Kidney (tissue), 14 donors: ENCODE results near the gene TTLL11. TPM values are rescaled to one million over a fixed set of nuclear protein-coding genes. Genes with fewer than 3 reads are reported as not detected.

Source experiments
- DNase-seq, 5 donors: peaks; one replicate each; pipeline ENCODE4 v3.0.0-alpha.2; 2013 to 2020
- FAIRE-seq: peaks from 2 replicates; lab custom pipeline; 2012; peaks lifted over from hg19 to GRCh38; lab: Jason Lieb, UNC
- H3K27ac ChIP-seq, 2 donors: one replicate each; pipeline ENCODE4 v1.7.0; 2013; ENCODE audit warnings: low read depth in 2 of 2, low read length in 2 of 2, inconsistent platforms in 1 of 2
- H3K27me3 ChIP-seq: one replicate; pipeline ENCODE4 v1.7.1; 2013; ENCODE audit warnings: low read length, inconsistent platforms; ENCODE audit not compliant: control insufficient read depth, insufficient read depth
- H3K36me3 ChIP-seq, 3 donors: one replicate each; pipeline versions ENCODE4 v1.7.0 to v1.7.1; 2013; ENCODE audit warnings: low read length in 3 of 3, control low read depth in 1 of 3, inconsistent platforms in 1 of 3; ENCODE audit not compliant: insufficient read depth in 3 of 3, control insufficient read depth in 2 of 3
- H3K4me1 ChIP-seq, 3 donors: one replicate each; pipeline versions ENCODE4 v1.7.0 to v1.7.1; 2013; ENCODE audit warnings: low read length in 3 of 3, inconsistent platforms in 1 of 3, low read depth in 1 of 3; ENCODE audit not compliant: control insufficient read depth in 2 of 3, insufficient read depth in 2 of 3
- H3K4me3 ChIP-seq, 3 donors: one replicate each; pipeline versions ENCODE4 v1.7.0 to v1.8.1; 2013; ENCODE audit warnings: low read length in 3 of 3, control low read depth in 1 of 3, inconsistent platforms in 1 of 3
- H3K9ac ChIP-seq, 3 donors: one replicate each; pipeline versions ENCODE4 v1.7.0 to v1.7.1; 2013; ENCODE audit warnings: low read length in 3 of 3, control low read depth in 1 of 3, inconsistent platforms in 1 of 3
- H3K9me3 ChIP-seq, 3 donors: one replicate each; pipeline versions ENCODE4 v1.7.0 to v1.7.1; 2013; ENCODE audit warnings: low read length in 3 of 3, control low read depth in 1 of 3, inconsistent platforms in 1 of 3; ENCODE audit not compliant: control insufficient read depth in 2 of 3, insufficient read depth in 1 of 3
- intact Hi-C: fragments of 100-400 bp; cut with DNase I; formaldehyde crosslinking; loops from one replicate; pipeline ENCODE4 v1.11.1; 2022
- polyA plus RNA-seq: library from polyadenylated mRNA; stranded (reverse); fragments of 350-450 nt; fragmentation: Illumina TruSeq; extraction: RNeasy Lipid Tissue Mini Kit (QIAGEN cat#74804); gene quantifications from one replicate; pipeline ENCODE4 v1.2.3, GENCODE V29; 2014; ENCODE audit warnings: low read depth, low replicate concordance; ENCODE audit not compliant: insufficient read depth
- total RNA-seq: library from RNA; stranded (reverse); fragmentation: NEBNext Ultra II Directional; extraction: Animal tissue kit (Norgen Biotek cat#: 25700); gene quantifications from one replicate; pipeline ENCODE4 v1.2.1, GENCODE V29; 2021
- TF ChIP-seq, protein P1 (sequence below): IDR thresholded peaks from 3 replicates; pipeline ENCODE4 v1.5.1; 2012; ENCODE audit warnings: mild to moderate bottlenecking, moderate library complexity, borderline replicate concordance; ENCODE audit not compliant: insufficient read depth; ENCODE audit errors: extremely low read depth
- donor health status: control.
- donor health status: control.
- donor health status: control.
- donor health status: control.
- donor health status: control.
- donor health status: DM: yes; HTN: yes; CAD: no.
- donor health status: Normal renal cell carcinoma (clear cell type).

Gene TTLL11
- total and polyA plus RNA-seq, 2 donors from 2014 or later: 2.3 to 10.0 TPM

DNA sequence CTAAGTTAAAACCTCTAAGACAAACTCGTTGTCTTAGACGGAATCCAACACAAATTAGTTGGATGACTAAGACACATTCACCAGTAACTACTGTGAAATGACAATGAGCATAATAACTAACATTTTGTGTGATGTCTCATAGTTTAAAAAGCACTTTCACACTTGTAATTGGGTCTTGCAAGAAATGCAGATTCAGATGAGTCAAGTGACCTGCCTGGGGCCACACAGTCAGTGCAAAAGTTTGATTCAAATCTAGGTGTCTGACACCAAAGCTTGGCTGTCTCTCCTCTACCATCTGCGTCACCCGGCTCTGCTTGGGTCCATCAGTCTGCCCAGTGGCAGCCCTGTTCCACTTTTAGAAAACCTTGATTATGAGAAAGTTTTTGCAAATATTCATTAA is 143.7 kb downstream of the TTLL11 start:
- Histone ChIP-seq H3K27ac (no peak overlapping the region), H3K9me3 (no peaks in the 10 kb centered on the region), H3K4me3 (no peak overlapping the region), H3K4me1 (peaks cover 0 to 4% (median 0%) of the 10 kb centered on the region in 3 donors), H3K36me3 (no peaks in the 10 kb centered on the region), H3K9ac (no peak overlapping the region), H3K27me3 (no peaks in the 10 kb centered on the region)
- FAIRE-seq (no peak), DNase-seq (no peak)
- TF ChIP-seq, protein P1, sequence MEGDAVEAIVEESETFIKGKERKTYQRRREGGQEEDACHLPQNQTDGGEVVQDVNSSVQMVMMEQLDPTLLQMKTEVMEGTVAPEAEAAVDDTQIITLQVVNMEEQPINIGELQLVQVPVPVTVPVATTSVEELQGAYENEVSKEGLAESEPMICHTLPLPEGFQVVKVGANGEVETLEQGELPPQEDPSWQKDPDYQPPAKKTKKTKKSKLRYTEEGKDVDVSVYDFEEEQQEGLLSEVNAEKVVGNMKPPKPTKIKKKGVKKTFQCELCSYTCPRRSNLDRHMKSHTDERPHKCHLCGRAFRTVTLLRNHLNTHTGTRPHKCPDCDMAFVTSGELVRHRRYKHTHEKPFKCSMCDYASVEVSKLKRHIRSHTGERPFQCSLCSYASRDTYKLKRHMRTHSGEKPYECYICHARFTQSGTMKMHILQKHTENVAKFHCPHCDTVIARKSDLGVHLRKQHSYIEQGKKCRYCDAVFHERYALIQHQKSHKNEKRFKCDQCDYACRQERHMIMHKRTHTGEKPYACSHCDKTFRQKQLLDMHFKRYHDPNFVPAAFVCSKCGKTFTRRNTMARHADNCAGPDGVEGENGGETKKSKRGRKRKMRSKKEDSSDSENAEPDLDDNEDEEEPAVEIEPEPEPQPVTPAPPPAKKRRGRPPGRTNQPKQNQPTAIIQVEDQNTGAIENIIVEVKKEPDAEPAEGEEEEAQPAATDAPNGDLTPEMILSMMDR: no peak
- intact Hi-C loops: no loop called here

DNA sequence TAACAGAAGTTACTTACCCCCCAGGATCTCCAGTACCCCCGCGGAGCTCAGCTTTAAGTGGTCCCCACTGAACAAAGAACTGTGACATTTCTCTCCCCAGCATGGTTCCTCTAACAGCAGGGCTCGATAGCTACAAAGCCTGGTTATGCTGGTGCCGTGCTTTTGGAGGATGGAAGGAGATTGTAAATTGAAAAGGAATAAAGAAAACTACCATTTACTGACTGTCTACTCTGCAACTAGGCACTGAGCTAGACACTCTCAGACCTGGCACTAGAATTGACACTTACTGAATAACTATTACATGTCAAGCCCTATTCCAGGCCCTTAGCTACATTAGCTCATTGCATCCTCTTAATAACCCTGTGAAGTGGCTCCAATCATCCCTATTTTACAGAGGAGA is 145.3 kb downstream of the TTLL11 start:
- Histone ChIP-seq H3K27ac (no peak overlapping the region), H3K27me3 (no peaks in the 10 kb centered on the region), H3K4me1 (peaks cover 0 to 4% (median 1%) of the 10 kb centered on the region in 3 donors), H3K9ac (no peak overlapping the region), H3K4me3 (no peak overlapping the region), H3K9me3 (no peaks in the 10 kb centered on the region), H3K36me3 (no peaks in the 10 kb centered on the region)
- FAIRE-seq (no peak), DNase-seq (no peak)
- intact Hi-C loops: no loop called here
- TF ChIP-seq, protein P1: no peak

DNA sequence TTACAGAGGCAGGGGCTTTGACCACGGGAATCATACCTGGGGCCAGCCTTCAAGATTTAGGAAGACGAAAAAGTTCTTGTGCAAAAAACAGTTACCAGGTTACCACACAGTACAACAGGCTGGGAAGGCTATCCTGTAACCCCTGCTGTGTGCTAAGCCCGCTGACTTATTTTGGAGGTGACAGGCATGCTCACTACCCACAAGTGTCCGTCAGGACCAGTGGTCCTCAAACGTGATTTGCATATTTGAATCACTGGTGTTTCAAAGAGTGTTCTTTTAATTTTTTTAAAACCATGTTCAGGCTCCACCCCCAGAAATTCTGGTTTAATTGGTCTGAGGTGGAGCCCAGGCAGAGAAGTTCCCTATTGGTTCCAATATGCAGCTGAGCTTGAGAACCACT is 146.6 kb downstream of the TTLL11 start:
- Histone ChIP-seq H3K9me3 (no peaks in the 10 kb centered on the region), H3K9ac (no peak overlapping the region), H3K27ac (no peak overlapping the region), H3K27me3 (no peaks in the 10 kb centered on the region), H3K4me3 (no peak overlapping the region), H3K36me3 (no peaks in the 10 kb centered on the region), H3K4me1 (peaks cover 0 to 4% (median 3%) of the 10 kb centered on the region in 3 donors)
- no peak for FAIRE-seq
- DNase-seq: no peak
- intact Hi-C loops: no loop called here
- TF ChIP-seq, protein P1: no peak

GRCh38 chr9:121945849-121946248 is 147.3 kb downstream of the TTLL11 start:
- no peak overlapping the region for H3K9ac ChIP-seq
- H3K4me1 ChIP-seq: peaks cover 0 to 3% (median 2%) of the 10 kb centered on the region in 3 donors
- DNase-seq (no peak), FAIRE-seq (no peak)
- H3K27ac ChIP-seq: no peak overlapping the region
- TF ChIP-seq, protein P1: no peak
- no peak overlapping the region for H3K4me3 ChIP-seq
- H3K9me3 ChIP-seq: no peaks in the 10 kb centered on the region
- intact Hi-C loops: no loop called here
- no peaks in the 10 kb centered on the region for H3K27me3 ChIP-seq
- H3K36me3 ChIP-seq: no peaks in the 10 kb centered on the region
